HepG2 (cell line): Measurements from ENCODE around the gene CCDC70. TPM values are rescaled to one million over a fixed set of nuclear protein-coding genes. Genes with fewer than 3 reads are reported as not detected.

Experiments
- FLYWCH1 ChIP-seq: sonication (generic); formaldehyde crosslinking; IDR thresholded peaks from 2 replicates; pipeline ENCODE4 v1.8.1; 2023; ENCODE audit warnings: mild to moderate bottlenecking, missing genetic modification reagents
- PITX1 ChIP-seq: sonication (generic); formaldehyde crosslinking; IDR thresholded peaks from 2 replicates; pipeline ENCODE4 v1.5.1; 2020; ENCODE audit warnings: mild to moderate bottlenecking, missing genetic modification reagents
- POGZ ChIP-seq: sonication (generic); formaldehyde crosslinking; IDR thresholded peaks from 2 replicates; pipeline ENCODE4 v1.4.0; 2020; ENCODE audit warnings: mild to moderate bottlenecking, missing genetic modification reagents
- SSRP1 ChIP-seq: IDR thresholded peaks from 2 replicates; pipeline ENCODE4 v1.6.1; 2016; ENCODE audit warnings: control low read depth
- STAG1 ChIP-seq: sonication (generic); formaldehyde crosslinking; IDR thresholded peaks from 2 replicates; pipeline ENCODE4 v1.4.0; 2020; ENCODE audit warnings: missing genetic modification reagents
- ZNF563 ChIP-seq: sonication (generic); formaldehyde crosslinking; IDR thresholded peaks from 2 replicates; pipeline ENCODE4 v1.8.0; 2022; ENCODE audit warnings: mild to moderate bottlenecking, moderate library complexity, missing genetic modification reagents
- polyA plus RNA-seq, 8 experiments: library from polyadenylated mRNA; depleted of rRNA in 3 of 8; stranded (reverse) in 7 of 8; unstranded in 1 of 8; fragments of >200 nt; fragmentation: Illumina TruSeq in 4 of 8; extraction: Trizol in 4 of 8; gene quantifications; 2 replicates each; pipeline versions ENCODE4 v1.2.1 to v1.2.3, GENCODE V29; 2011 to 2016; ENCODE audit warnings: low read depth in 4 of 8, missing spikeins in 1 of 8, mixed read lengths in 1 of 8; ENCODE audit not compliant: insufficient read depth in 1 of 8
- total RNA-seq, 5 experiments: library from RNA; depleted of rRNA; stranded (reverse); fragments of >200 nt; fragmentation: Illumina TruSeq; extraction: Trizol; gene quantifications; 2 replicates each; pipeline ENCODE4 v1.2.3, GENCODE V29; 2016; ENCODE audit warnings: low read depth in 1 of 5
- TF ChIP-seq, protein P1 (sequence below): sonication (generic); formaldehyde crosslinking; IDR thresholded peaks from 2 replicates; pipeline ENCODE4 v1.5.0; 2020; ENCODE audit warnings: mild to moderate bottlenecking, missing genetic modification reagents, borderline replicate concordance
- TF ChIP-seq, protein P2 (sequence below): sonication (generic); formaldehyde crosslinking; IDR thresholded peaks from 2 replicates; pipeline ENCODE4 v1.4.0; 2020; ENCODE audit warnings: missing genetic modification reagents
- TF ChIP-seq, protein P3 (sequence below): sonication (generic); formaldehyde crosslinking; IDR thresholded peaks from 2 replicates; pipeline ENCODE4 v1.5.0; 2020; ENCODE audit warnings: mild to moderate bottlenecking, missing genetic modification reagents, moderate library complexity

The CCDC70 gene
- total and polyA plus RNA-seq, 2 of the 13 experiments (the other 11 are each of a cell fraction or from before 2014, with no cell fraction given), result 0.13 TPM; not detected in 1

DNA sequence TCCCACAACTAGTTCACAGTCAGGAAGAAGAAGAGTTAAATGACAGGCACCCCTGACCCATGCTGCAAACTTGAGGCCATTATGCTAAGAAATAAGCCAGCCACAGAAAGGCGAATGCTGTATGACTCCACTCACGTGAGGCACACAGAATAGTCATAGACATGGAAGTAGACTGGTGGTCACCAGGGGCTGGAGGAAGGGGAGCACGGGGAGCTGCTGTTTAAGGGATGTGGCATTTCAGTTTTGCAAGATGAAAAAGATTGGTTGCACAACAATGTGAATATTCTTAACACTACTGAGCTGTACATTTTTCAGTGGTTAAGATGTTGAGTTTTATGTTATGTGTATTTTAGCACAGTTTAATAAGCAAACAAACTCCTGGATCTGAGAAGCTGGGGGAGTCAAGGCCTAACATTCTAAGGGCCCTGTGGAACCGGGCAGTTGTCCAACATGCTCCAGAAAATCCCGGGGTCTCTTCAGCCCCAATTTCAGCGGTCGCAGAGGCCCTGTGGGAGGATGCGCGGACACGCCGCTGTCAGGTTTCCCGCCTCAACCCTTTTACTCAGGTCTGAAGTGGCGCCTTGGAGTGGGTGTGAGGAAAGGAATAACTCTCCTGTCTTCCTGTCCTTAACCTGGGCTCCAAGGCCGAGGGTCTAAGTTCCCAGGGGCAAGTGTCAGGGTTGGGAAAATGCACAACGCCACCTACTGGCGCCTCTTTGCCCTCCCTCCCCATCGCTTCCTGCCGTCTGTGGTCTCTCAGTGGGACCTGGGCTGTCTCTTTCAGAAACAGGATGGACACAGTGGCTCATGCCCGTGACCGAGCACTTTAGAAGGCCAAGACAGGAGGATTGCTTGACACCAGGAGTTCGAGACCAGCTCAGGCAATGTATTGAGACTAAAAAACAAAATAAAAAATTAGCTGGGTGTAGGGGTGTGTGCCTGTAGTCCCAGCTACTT, 12.3 kb upstream of the CCDC70 start (continued):
- TF ChIP-seq, protein P1, sequence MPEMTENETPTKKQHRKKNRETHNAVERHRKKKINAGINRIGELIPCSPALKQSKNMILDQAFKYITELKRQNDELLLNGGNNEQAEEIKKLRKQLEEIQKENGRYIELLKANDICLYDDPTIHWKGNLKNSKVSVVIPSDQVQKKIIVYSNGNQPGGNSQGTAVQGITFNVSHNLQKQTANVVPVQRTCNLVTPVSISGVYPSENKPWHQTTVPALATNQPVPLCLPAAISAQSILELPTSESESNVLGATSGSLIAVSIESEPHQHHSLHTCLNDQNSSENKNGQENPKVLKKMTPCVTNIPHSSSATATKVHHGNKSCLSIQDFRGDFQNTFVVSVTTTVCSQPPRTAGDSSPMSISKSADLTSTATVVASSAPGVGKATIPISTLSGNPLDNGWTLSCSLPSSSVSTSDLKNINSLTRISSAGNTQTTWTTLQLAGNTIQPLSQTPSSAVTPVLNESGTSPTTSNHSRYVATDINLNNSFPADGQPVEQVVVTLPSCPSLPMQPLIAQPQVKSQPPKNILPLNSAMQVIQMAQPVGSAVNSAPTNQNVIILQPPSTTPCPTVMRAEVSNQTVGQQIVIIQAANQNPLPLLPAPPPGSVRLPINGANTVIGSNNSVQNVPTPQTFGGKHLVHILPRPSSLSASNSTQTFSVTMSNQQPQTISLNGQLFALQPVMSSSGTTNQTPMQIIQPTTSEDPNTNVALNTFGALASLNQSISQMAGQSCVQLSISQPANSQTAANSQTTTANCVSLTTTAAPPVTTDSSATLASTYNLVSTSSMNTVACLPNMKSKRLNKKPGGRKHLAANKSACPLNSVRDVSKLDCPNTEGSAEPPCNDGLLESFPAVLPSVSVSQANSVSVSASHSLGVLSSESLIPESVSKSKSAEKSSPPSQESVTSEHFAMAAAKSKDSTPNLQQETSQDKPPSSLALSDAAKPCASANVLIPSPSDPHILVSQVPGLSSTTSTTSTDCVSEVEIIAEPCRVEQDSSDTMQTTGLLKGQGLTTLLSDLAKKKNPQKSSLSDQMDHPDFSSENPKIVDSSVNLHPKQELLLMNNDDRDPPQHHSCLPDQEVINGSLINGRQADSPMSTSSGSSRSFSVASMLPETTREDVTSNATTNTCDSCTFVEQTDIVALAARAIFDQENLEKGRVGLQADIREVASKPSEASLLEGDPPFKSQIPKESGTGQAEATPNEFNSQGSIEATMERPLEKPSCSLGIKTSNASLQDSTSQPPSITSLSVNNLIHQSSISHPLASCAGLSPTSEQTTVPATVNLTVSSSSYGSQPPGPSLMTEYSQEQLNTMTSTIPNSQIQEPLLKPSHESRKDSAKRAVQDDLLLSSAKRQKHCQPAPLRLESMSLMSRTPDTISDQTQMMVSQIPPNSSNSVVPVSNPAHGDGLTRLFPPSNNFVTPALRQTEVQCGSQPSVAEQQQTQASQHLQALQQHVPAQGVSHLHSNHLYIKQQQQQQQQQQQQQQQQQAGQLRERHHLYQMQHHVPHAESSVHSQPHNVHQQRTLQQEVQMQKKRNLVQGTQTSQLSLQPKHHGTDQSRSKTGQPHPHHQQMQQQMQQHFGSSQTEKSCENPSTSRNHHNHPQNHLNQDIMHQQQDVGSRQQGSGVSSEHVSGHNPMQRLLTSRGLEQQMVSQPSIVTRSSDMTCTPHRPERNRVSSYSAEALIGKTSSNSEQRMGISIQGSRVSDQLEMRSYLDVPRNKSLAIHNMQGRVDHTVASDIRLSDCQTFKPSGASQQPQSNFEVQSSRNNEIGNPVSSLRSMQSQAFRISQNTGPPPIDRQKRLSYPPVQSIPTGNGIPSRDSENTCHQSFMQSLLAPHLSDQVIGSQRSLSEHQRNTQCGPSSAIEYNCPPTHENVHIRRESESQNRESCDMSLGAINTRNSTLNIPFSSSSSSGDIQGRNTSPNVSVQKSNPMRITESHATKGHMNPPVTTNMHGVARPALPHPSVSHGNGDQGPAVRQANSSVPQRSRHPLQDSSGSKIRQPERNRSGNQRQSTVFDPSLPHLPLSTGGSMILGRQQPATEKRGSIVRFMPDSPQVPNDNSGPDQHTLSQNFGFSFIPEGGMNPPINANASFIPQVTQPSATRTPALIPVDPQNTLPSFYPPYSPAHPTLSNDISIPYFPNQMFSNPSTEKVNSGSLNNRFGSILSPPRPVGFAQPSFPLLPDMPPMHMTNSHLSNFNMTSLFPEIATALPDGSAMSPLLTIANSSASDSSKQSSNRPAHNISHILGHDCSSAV (CRISPR knock-in tag), result no peak
- TF ChIP-seq STAG1 (CRISPR knock-in tag) (peak; percentile 50), POGZ (CRISPR knock-in tag) (no peak), ZNF563 (no peak), PITX1 (CRISPR knock-in tag) (no peak), FLYWCH1 (CRISPR knock-in tag) (no peak), SSRP1 (CRISPR knock-in tag) (no peak)
- TF ChIP-seq, protein P2, sequence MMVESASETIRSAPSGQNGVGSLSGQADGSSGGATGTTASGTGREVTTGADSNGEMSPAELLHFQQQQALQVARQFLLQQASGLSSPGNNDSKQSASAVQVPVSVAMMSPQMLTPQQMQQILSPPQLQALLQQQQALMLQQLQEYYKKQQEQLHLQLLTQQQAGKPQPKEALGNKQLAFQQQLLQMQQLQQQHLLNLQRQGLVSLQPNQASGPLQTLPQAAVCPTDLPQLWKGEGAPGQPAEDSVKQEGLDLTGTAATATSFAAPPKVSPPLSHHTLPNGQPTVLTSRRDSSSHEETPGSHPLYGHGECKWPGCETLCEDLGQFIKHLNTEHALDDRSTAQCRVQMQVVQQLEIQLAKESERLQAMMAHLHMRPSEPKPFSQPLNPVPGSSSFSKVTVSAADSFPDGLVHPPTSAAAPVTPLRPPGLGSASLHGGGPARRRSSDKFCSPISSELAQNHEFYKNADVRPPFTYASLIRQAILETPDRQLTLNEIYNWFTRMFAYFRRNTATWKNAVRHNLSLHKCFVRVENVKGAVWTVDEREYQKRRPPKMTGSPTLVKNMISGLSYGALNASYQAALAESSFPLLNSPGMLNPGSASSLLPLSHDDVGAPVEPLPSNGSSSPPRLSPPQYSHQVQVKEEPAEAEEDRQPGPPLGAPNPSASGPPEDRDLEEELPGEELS (CRISPR knock-in tag), result no peak
- TF ChIP-seq, protein P3, sequence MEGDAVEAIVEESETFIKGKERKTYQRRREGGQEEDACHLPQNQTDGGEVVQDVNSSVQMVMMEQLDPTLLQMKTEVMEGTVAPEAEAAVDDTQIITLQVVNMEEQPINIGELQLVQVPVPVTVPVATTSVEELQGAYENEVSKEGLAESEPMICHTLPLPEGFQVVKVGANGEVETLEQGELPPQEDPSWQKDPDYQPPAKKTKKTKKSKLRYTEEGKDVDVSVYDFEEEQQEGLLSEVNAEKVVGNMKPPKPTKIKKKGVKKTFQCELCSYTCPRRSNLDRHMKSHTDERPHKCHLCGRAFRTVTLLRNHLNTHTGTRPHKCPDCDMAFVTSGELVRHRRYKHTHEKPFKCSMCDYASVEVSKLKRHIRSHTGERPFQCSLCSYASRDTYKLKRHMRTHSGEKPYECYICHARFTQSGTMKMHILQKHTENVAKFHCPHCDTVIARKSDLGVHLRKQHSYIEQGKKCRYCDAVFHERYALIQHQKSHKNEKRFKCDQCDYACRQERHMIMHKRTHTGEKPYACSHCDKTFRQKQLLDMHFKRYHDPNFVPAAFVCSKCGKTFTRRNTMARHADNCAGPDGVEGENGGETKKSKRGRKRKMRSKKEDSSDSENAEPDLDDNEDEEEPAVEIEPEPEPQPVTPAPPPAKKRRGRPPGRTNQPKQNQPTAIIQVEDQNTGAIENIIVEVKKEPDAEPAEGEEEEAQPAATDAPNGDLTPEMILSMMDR (CRISPR knock-in tag), result peak; percentile 79
